Ovary (tissue), 9 donors: ENCODE measurements around the gene ADO. TPM values are rescaled to one million over a fixed set of nuclear protein-coding genes. Genes with fewer than 3 reads are reported as not detected.

Source experiments
- DNase-seq, 5 donors: peaks; one replicate each; pipeline ENCODE4 v3.0.0-alpha.2; 2019 to 2020
- H3K27ac ChIP-seq, 2 donors: fragments of 200-600 bp; one replicate each; pipeline versions ENCODE4 v1.5.1 to v1.8.0; 2019 to 2022
- H3K27me3 ChIP-seq: fragments of 200-600 bp; one replicate; pipeline ENCODE4 v1.8.0; 2022
- H3K36me3 ChIP-seq: fragments of 200-600 bp; sonication (generic); one replicate; pipeline ENCODE4 v1.5.1; 2019
- H3K4me1 ChIP-seq: one replicate; pipeline ENCODE4 v1.8.1; 2013; ENCODE audit warnings: mild to moderate bottlenecking, moderate library complexity; ENCODE audit not compliant: insufficient read depth
- H3K4me3 ChIP-seq: fragments of 200-600 bp; sonication (generic); one replicate; pipeline ENCODE4 v1.5.1; 2017
- H3K9me3 ChIP-seq, 2 donors: fragments of 200-600 bp in 1 of 2; sonication (generic) in 1 of 2; one replicate each; pipeline versions ENCODE4 v1.5.1 to v1.8.1; 2013 to 2019; ENCODE audit warnings: mild to moderate bottlenecking in 1 of 2, moderate library complexity in 1 of 2
- EP300 ChIP-seq: sonication (generic); formaldehyde crosslinking; IDR thresholded peaks from one replicate; pipeline ENCODE4 v1.6.1; 2017; ENCODE audit warnings: antibody characterized with exemption
- POLR2A ChIP-seq: fragments of 450-650 bp; IDR thresholded peaks from one replicate; pipeline ENCODE4 v1.6.1; 2017; ENCODE audit warnings: antibody characterized with exemption, mild to moderate bottlenecking, moderate library complexity
- WGBS, 3 donors: extraction: QIAGEN DNeasy Blood & Tissue Kit in 1 of 3; methylation state at CpG; one replicate each; pipeline versions ENCODE4 v1.1.5 to v1.1.7; 2013 to 2017; 5-methylcytosine and 5-hydroxymethylcytosine counted together
- intact Hi-C, 4 donors: fragments of 100-400 bp; cut with DNase I; formaldehyde crosslinking; loops; one replicate each; pipeline versions ENCODE4 v1.11.0 to v1.15.1; 2022 to 2023
- polyA plus RNA-seq, 2 donors: library from polyadenylated mRNA; stranded (reverse); fragments of 200-250 nt in 1 of 2; fragments of 350-450 nt in 1 of 2; fragmentation: Illumina TruSeq in 1 of 2; extraction: RNeasy Lipid Tissue Mini Kit (QIAGEN cat#74804) in 1 of 2; gene quantifications; one replicate each; pipeline ENCODE4 v1.2.3, GENCODE V29; 2013 to 2014
- total RNA-seq, 7 donors: library from RNA; depleted of rRNA in 2 of 7; stranded (reverse); fragments of >200 nt in 2 of 7; fragmentation: NEBNext Ultra II Directional in 3 of 7; extraction: Animal tissue kit (Norgen Biotek cat#: 25700) in 3 of 7; gene quantifications; one replicate each; pipeline versions ENCODE4 v1.1.0 to v1.2.4, GENCODE V29; 2016 to 2023
- TF ChIP-seq, protein P1 (sequence below), 3 donors: fragments of 450-650 bp in 2 of 3; fragments of 200-600 bp in 1 of 3; IDR thresholded peaks; one replicate each; pipeline versions ENCODE4 v1.5.1 to v1.8.0; 2016 to 2022; ENCODE audit warnings: antibody characterized with exemption in 3 of 3, mild to moderate bottlenecking in 1 of 3
- donor health status: DM: no; HTN: no; CAD: no; lungs with moderate emphysema.
- donor health status: DM: no; HTN: no; CAD: no.
- donor health status: Bipolar disorder and iron deficiency.
- donor health status: DM: yes; HTN: yes; CAD: no.
- donor health status: DM: no; HTN: no; CAD: no.
- donor health status: DM: yes; HTN: yes; CAD: no.

ADO gene
- total and polyA plus RNA-seq, 9 donors: 9.7 to 31.1 (median 22.2) TPM

GRCh38 chr10:62759599-62760175, 44.8 kb upstream of the ADO start:
- intact Hi-C loops: no loop called here
- no peak overlapping the region for H3K4me3 ChIP-seq
- DNase-seq: no peak
- 86 to 92% (median 88%) methylated on average over 5 of the region's 5 CpGs for WGBS, 3 donors
- H3K27ac ChIP-seq: no peak overlapping the region
- peaks cover 2% of the 10 kb centered on the region for H3K4me1 ChIP-seq
- no peaks in the 10 kb centered on the region for H3K36me3 ChIP-seq
- no peaks in the 10 kb centered on the region for H3K9me3 ChIP-seq
- TF ChIP-seq EP300 (no peak), POLR2A (no peak)
- TF ChIP-seq, protein P1, sequence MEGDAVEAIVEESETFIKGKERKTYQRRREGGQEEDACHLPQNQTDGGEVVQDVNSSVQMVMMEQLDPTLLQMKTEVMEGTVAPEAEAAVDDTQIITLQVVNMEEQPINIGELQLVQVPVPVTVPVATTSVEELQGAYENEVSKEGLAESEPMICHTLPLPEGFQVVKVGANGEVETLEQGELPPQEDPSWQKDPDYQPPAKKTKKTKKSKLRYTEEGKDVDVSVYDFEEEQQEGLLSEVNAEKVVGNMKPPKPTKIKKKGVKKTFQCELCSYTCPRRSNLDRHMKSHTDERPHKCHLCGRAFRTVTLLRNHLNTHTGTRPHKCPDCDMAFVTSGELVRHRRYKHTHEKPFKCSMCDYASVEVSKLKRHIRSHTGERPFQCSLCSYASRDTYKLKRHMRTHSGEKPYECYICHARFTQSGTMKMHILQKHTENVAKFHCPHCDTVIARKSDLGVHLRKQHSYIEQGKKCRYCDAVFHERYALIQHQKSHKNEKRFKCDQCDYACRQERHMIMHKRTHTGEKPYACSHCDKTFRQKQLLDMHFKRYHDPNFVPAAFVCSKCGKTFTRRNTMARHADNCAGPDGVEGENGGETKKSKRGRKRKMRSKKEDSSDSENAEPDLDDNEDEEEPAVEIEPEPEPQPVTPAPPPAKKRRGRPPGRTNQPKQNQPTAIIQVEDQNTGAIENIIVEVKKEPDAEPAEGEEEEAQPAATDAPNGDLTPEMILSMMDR (IDR thresholded peaks at IDR 0.05): no peak
- no peaks in the 10 kb centered on the region for H3K27me3 ChIP-seq

DNA sequence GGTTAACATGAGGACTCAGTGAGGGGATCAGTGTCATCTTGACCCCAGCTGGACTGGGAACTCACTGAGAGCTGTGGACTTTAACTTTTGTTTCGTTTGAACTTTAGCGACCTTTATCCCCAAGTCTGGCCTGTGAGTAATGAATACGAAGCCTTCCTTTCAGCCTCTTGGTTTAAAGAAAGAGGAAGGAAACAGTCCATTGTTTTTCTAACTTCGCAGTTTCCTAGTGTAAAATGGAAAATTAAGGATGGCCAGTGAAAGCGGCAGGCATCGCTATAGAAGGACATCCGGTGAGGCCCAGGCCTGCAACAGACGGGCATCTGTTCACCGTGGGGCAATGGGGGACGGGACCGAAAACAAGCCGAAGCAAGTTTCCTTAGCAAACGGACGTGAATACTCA, 44.1 kb upstream of the ADO start:
- intact Hi-C loops: no loop called here
- peaks cover 2% of the 10 kb centered on the region for H3K4me1 ChIP-seq
- DNase-seq: no peak

DNA sequence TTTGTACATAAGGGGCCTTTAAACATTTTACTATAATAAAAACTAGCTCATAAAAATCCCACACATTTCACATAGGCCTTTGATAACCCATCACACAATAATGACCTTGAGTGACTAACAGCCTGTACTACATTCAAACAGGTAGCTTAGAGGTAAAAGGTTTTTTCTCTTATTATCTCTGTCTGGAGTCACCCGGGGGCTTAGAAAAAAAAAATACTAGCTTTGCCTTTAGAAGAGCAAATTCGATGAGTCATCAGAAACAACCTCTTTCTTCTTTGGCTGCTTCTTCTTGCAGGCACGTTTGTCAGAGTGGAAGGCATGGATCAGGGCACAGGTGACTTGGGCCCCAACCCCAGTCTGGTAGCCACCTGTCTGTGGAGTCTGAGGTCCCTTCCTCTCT, 43.4 kb upstream of the ADO start:
- H3K27ac ChIP-seq: no peak overlapping the region
- no peaks in the 10 kb centered on the region for H3K36me3 ChIP-seq
- no peak for TF ChIP-seq EP300
- no peak for TF ChIP-seq POLR2A
- TF ChIP-seq, protein P1 (IDR thresholded peaks at IDR 0.05): no peak
- no peak overlapping the region for H3K4me3 ChIP-seq
- H3K4me1 ChIP-seq: peaks cover 2% of the 10 kb centered on the region
- no peaks in the 10 kb centered on the region for H3K27me3 ChIP-seq
- no peak for DNase-seq
- intact Hi-C loops: no loop called here
- no peaks in the 10 kb centered on the region for H3K9me3 ChIP-seq
- WGBS, 3 donors: 14 to 34% (median 28%) methylated on average over 3 of the region's 3 CpGs

More for the DNA sequence above, 44.1 kb upstream of the ADO start:
- TF ChIP-seq POLR2A (no peak), EP300 (no peak)
- TF ChIP-seq, protein P1 (IDR thresholded peaks at IDR 0.05): no peak
- Histone ChIP-seq H3K9me3 (no peaks in the 10 kb centered on the region), H3K27me3 (no peaks in the 10 kb centered on the region), H3K4me3 (no peak overlapping the region), H3K36me3 (no peaks in the 10 kb centered on the region), H3K27ac (no peak overlapping the region)
- 83 to 88% (median 86%) methylated on average over 14 of the region's 14 CpGs for WGBS, 3 donors

- Histone ChIP-seq H3K4me3 (no peak overlapping the region), H3K9me3 (no peaks in the 10 kb centered on the region), H3K27me3 (no peaks in the 10 kb centered on the region), H3K4me1 (peaks cover 2% of the 10 kb centered on the region), H3K36me3 (no peaks in the 10 kb centered on the region), H3K27ac (no peak overlapping the region)
- TF ChIP-seq, protein P1 (IDR thresholded peaks at IDR 0.05): no peak
- TF ChIP-seq POLR2A (no peak), EP300 (no peak)
- 78 to 93% (median 90%) methylated on average over 4 of the region's 4 CpGs for WGBS, 3 donors
- no peak for DNase-seq
- intact Hi-C loops: no loop called here
Measured at GRCh38 chr10:62763155-62763554, 41.4 kb upstream of the ADO start.
